ENCODE results near the gene CXCL8. TPM values are rescaled to one million over a fixed set of nuclear protein-coding genes. Genes with fewer than 3 reads are reported as not detected.

CXCL8 gene
- total and polyA plus RNA-seq, 9 of the 15 experiments (the other 6 are each of a cell fraction or from before 2014, with no cell fraction given), result 1.6 to 7.7 (median 3.3) TPM

DNA sequence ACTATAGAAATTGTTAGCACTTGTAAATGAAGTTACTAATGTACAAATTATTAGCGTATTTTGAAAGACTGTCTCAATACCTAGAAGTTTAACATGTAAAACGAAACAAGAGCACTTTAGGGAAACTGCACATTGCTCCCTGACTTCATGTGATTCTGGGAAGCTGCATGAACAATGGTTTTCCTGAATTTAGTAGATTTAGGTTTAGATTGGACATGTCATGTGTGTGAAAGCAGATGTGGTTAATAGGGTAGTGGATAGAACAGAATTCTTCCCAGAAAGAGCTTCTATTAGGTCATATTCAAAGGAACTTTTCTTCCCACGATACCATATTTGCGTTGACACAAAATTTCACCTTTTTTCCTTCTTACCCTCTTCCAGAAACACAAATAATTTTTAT lies 14.9 kb upstream of the CXCL8 start:
- TF ChIP-seq GTF2F1 (IDR thresholded peaks at IDR 0.05; ENCODE audit: low read depth, low read length) (no peak), FOXA3 (CRISPR knock-in tag; conservative IDR thresholded peaks at IDR 0.05 in 1 of 2, IDR thresholded peaks at IDR 0.05 in 1 of 2) (no peak), FUS (optimal IDR thresholded peaks at IDR 0.05; ENCODE audit: low read depth, low read length) (no peak), SMARCB1 (IDR thresholded peaks at IDR 0.05; ENCODE audit: insufficient read length, low read depth) (no peak)
- TF ChIP-seq, protein P1, sequence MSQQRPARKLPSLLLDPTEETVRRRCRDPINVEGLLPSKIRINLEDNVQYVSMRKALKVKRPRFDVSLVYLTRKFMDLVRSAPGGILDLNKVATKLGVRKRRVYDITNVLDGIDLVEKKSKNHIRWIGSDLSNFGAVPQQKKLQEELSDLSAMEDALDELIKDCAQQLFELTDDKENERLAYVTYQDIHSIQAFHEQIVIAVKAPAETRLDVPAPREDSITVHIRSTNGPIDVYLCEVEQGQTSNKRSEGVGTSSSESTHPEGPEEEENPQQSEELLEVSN (IDR thresholded peaks at IDR 0.05; ENCODE audit: borderline replicate concordance in 1 of 2, extremely low read depth in 1 of 2, insufficient read depth in 1 of 2, insufficient read length in 1 of 2, low read depth in 1 of 2, low read length in 1 of 2, poor library complexity in 1 of 2, severe bottlenecking in 1 of 2), result no peak
- BruUV-seq (replicated peaks), result no TSS peak
- no peak overlapping the region for H3K4me3 ChIP-seq
- in situ Hi-C loops (cut with MboI), result loop anchor here (10.0 kb wide), 1 partner anchor 309 kb away; the partner anchor contains the start of gene CXCL3
- POLR2A ChIA-PET, result interaction anchor here (0.8 to 1.0 kb wide), 2 partner anchors 13 to 1416 kb away, joined by 3 read pairs; no protein-coding TSS in a partner anchor
- H3K27ac ChIP-seq (ENCODE audit: extremely low read depth, low read depth, low read length), result no peak overlapping the region
- no peak for ATAC-seq
- H4K20me1 ChIP-seq (replicated peaks; ENCODE audit: control insufficient read depth, insufficient read depth, low read length), result no peaks in the 10 kb centered on the region
- no peak overlapping the region for H3K4me2 ChIP-seq (ENCODE audit: insufficient read depth, low read length)
- CTCF ChIA-PET (ENCODE audit: low intra/inter-chr PET ratio), result no interaction called here
- no peak overlapping the region for H2AFZ ChIP-seq (ENCODE audit: low read depth, low read length)
- H3K9ac ChIP-seq (ENCODE audit: insufficient read depth in 1 of 2, low read depth in 2 of 2, low read length in 2 of 2), result no peak overlapping the region
- H3K27me3 ChIP-seq (ENCODE audit: control insufficient read depth in 2 of 2, insufficient read depth in 2 of 2, low read length in 2 of 2), result no peaks in the 10 kb centered on the region
- WGBS (ENCODE audit: insufficient coverage, low coverage, missing lambda C conversion rate), result 79% methylated on average over 4 of the region's 4 CpGs
- FAIRE-seq, result no peak
- DNase-seq (ENCODE audit: extremely low read depth in 1 of 4, low spot score in 3 of 4), result no peak
- H3K36me3 ChIP-seq (ENCODE audit: control insufficient read depth, insufficient read depth, low read length), result no peaks in the 10 kb centered on the region
- H3K79me2 ChIP-seq (ENCODE audit: control insufficient read depth, insufficient read depth, low read length), result no peaks in the 10 kb centered on the region
- intact Hi-C loops (cut with micrococcal nuclease), result loop anchor here (5.0 to 10.0 kb wide), 4 partner anchors 63 to 407 kb away; partner anchors contain the start of gene CXCL3
- no peaks in the 10 kb centered on the region for H3K9me1 ChIP-seq (ENCODE audit: control insufficient read depth, insufficient read depth, low read length)
- no peaks in the 10 kb centered on the region for H3K9me3 ChIP-seq (replicated peaks; ENCODE audit: control insufficient read depth, insufficient read depth, low read depth, low read length)
- H3K4me1 ChIP-seq (replicated peaks in 1 of 2; ENCODE audit: control insufficient read depth in 2 of 2, insufficient read depth in 2 of 2, low read length in 2 of 2), result peaks cover 0 to 10% of the 10 kb centered on the region in 2 experiments; a peak in 2 of 5 replicates
